SK-N-MC (cell line): ENCODE data around the gene DUS3L.

Experiments used
- EZH2 ChIP-seq: fragments of 200-600 bp; sonication (generic); IDR thresholded peaks from one replicate; pipeline ENCODE4 v1.6.1; 2017; ENCODE audit warnings: antibody characterized with exemption
- FOXP2 ChIP-seq: optimal IDR thresholded peaks from 2 replicates; pipeline ENCODE3; 2011; ENCODE audit warnings: mild to moderate bottlenecking, moderate library complexity; ENCODE audit not compliant: insufficient read depth; ENCODE audit errors: extremely low read length, control extremely low read depth
- POLR2AphosphoS5 ChIP-seq: IDR thresholded peaks from 2 replicates; pipeline ENCODE4 v1.6.1; 2012; ENCODE audit warnings: mild to moderate bottlenecking, low read depth, low read length, borderline replicate concordance

DNA sequence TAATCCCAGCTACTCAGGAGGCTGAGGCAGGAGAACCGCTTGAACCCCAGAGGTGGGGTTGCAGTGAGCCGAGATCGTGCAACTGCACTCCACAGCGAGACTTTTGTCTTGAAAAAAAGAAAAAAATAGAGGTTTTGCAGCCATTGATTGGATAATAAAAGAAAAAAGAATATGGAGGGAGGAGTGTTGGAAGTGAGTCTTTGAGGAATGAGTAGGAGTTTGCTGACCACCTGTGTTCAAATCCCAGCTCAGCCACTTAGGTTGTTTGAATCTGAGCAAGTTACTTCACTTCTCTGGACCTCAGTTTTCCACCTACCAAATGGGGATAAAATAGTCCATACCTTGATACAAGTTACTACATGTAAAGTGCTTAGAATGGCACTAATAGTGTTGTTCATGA, 20.2 kb upstream of the DUS3L start:
- TF ChIP-seq EZH2 (no peak), POLR2AphosphoS5 (no peak), FOXP2 (no peak)
